Cerebellar cortex (tissue), 1 donor: ENCODE results near the gene C2orf78.
"Not testable (repeated sequence)": the region's sequence is repeated elsewhere in the genome, so short reads cannot be mapped to it uniquely, and the experiment has no call there.

Experiments
- DNase-seq: peaks from one replicate; pipeline ENCODE4 v3.0.0-alpha.2; 2015; ENCODE audit warnings: low spot score

C2orf78 gene

GRCh38 chr2:73783883-73784282, at the start of gene C2orf78:
Gene C2orf78 (plus strand): TSS chr2:73784183. CDS start chr2:73784310, 127 bp downstream.
- not testable (repeated sequence) for DNase-seq

GRCh38 chr2:73736378-73736777, 47.6 kb upstream of the C2orf78 start:
- DNase-seq = no peak

- peak; percentile 97 for DNase-seq
Measured at GRCh38 chr2:73736855-73737779, 46.9 kb upstream of the C2orf78 start, which contains the start of gene TPRKB. Gene TPRKB (minus strand): TSS chr2:73737345. CDS start chr2:73734569, 2,776 bp downstream.

- DNase-seq = no peak
Measured at GRCh38 chr2:73739101-73739500, 44.9 kb upstream of the C2orf78 start.

- DNase-seq = no peak
Measured at GRCh38 chr2:73740767-73741166, 43.2 kb upstream of the C2orf78 start.

- DNase-seq = peak; percentile 95
Measured at GRCh38 chr2:73746015-73746876, 37.7 kb upstream of the C2orf78 start.

- no peak for DNase-seq
Measured at GRCh38 chr2:73746877-73747208, 37.1 kb upstream of the C2orf78 start.

- no peak for DNase-seq
Measured at GRCh38 chr2:73749314-73749713, 34.7 kb upstream of the C2orf78 start.

- not testable (repeated sequence) for DNase-seq
Measured at GRCh38 chr2:73754332-73754731, 29.7 kb upstream of the C2orf78 start.

- peak; percentile 96 for DNase-seq
Measured at GRCh38 chr2:73759285-73759764, 24.7 kb upstream of the C2orf78 start.

GRCh38 chr2:73759904-73760303, 24.1 kb upstream of the C2orf78 start:
- no peak for DNase-seq

- no peak for DNase-seq
Measured at GRCh38 chr2:73762571-73762970, 21.4 kb upstream of the C2orf78 start.

- no peak for DNase-seq
Measured at GRCh38 chr2:73764945-73765344, 19.0 kb upstream of the C2orf78 start.

- DNase-seq = no peak
Measured at GRCh38 chr2:73766349-73766748, 17.6 kb upstream of the C2orf78 start.

- DNase-seq = no peak
Measured at GRCh38 chr2:73766994-73767393, 17.0 kb upstream of the C2orf78 start.

- no peak for DNase-seq
Measured at GRCh38 chr2:73770725-73771124, 13.3 kb upstream of the C2orf78 start.

- DNase-seq = no peak
Measured at GRCh38 chr2:73772819-73773218, 11.2 kb upstream of the C2orf78 start.

- no peak for DNase-seq
Measured at GRCh38 chr2:73776381-73776780, 7.6 kb upstream of the C2orf78 start.

- no peak for DNase-seq
Measured at GRCh38 chr2:73776869-73777519, 7.0 kb upstream of the C2orf78 start.

- DNase-seq = not testable (repeated sequence)
Measured at GRCh38 chr2:73778867-73779466, 5.0 kb upstream of the C2orf78 start.

GRCh38 chr2:73779467-73780236, 4.3 kb upstream of the C2orf78 start, which contains the start of gene DUSP11:
Gene DUSP11 (minus strand): TSS chr2:73780103. CDS start chr2:73779974, 129 bp downstream.
- peak; percentile 97 for DNase-seq
